Epithelial cell of proximal tubule (primary cell): Measurements from ENCODE around the gene RBL1. TPM values are rescaled to one million over a fixed set of nuclear protein-coding genes. Genes with fewer than 3 reads are reported as not detected.
"Not testable (repeated sequence)": the region's sequence is repeated elsewhere in the genome, so short reads cannot be mapped to it uniquely, and the experiment has no call there.

ENCODE experiments used
- DNase-seq: peaks from one replicate; pipeline ENCODE4 v3.0.0-alpha.2; 2011; ENCODE audit warnings: low read depth
- H3K4me3 ChIP-seq: 2 replicates; pipeline ENCODE4 v1.5.1; 2011; ENCODE audit warnings: low read depth, mild to moderate bottlenecking, low read length
- CTCF ChIP-seq: conservative IDR thresholded peaks from 2 replicates; pipeline ENCODE4 v1.5.1; 2012; ENCODE audit warnings: low read depth, mild to moderate bottlenecking, low read length
- total RNA-seq: library from RNA; depleted of rRNA; stranded (reverse); fragments of >200 nt; gene quantifications from 2 replicates; pipeline ENCODE4 v1.2.3, GENCODE V29; 2015

Gene RBL1
- total RNA-seq, 1 donor from 2014 or later = 9.7 TPM

DNA sequence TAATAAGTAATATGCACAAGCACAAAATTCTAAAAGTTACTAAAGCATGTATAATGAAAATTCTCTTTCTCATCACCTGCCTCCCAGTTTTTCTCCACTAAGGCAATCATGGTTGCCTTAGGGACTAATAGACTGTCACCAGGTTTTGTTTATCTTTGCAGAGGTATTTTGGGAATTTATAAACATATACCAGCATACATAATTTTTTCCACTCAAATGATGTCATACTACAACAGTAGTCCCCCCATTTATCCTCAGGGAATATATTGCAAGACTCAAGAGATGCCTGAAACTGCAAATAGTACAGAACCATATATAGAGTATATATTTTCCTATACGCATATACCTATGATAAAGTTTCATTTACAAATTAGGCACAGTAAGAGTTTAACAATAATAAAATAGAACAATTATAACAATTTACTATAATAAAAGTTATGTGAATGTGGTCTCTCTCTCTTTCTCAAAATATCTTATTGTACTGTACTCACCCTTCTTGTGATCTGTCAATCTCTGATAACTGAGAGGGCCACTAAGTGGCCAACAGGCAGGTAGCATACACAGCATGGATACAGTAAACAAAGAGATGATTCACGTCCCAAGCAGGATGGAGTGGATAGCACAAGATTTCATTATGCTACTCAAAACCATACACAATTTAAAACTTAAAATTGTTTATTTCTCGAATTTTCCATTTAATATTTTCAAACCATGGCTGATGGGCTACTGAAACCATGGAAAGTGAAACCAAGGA lies 19.7 kb downstream of the RBL1 start:
- no peak overlapping the region for H3K4me3 ChIP-seq
- TF ChIP-seq CTCF = no peak
- no peak for DNase-seq

DNA sequence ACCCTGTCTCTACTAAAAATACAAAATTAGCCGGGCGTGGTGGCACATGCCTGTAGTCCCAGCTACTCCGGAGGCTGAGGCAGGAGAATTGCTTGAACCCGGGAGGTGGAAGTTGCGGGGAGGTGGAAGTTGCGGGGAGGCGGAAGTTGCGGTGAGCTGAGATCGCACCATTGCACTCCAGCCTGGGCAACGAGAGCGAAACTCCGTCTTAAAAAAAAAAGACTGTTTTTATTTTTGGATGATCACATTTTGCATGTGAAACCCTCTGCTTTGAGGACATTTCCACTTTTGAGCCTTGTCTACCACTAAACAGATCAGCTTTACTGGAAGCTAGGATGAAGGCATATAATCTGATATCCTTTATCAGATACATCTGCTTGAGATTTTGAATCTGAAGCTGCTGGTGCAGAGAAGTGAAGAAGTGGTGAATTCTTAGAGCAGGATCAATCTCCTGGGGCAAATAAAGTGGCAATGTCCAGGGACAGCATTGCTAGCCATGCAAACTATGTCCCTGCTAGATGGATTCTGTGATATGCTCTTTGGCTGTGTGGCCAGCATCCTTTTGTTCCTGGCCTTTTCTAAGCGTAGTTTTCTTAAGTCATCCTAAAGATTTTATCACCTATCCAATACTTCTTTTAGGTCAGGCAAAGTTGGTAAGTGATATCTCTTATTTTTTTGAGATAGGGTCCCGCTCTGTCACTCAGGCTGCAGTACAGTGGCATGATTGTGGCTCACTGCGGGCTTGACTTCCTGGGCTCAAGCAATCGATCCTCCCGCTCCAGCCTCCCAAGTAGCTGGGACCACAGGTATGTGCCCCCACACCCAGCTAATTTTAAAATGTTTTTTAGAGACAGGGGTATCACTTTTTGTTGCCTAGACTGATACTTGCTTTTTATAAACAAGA lies 23.3 kb downstream of the RBL1 start:
- no peak for TF ChIP-seq CTCF
- no peak for DNase-seq
- no peak overlapping the region for H3K4me3 ChIP-seq

- H3K4me3 ChIP-seq = no peak overlapping the region
- TF ChIP-seq CTCF = no peak
- no peak for DNase-seq
These were observed 24.3 kb downstream of the RBL1 start for GRCh38 chr20:37071481-37071911.

GRCh38 chr20:37069563-37069962 lies 26.2 kb downstream of the RBL1 start:
- not testable (repeated sequence) for H3K4me3 ChIP-seq, DNase-seq

DNA sequence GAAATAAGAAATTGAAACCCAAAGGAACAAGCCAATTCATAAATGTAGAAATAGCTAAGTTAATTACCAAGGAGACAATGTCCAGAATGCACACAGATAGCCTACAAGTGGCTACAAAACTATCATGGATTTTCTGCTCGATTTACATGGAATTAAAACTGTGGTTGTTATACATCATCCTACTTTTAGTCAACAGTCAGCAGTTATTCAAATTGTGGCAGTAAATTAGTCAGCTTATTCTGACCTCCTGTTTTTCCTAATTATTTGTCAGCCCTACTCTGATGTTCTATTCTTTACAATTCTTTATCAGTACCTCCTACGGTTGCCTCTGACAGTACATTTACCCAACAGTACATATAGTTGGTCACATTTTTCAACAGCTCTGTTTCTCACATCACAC lies 29.6 kb downstream of the RBL1 start:
- no peak for TF ChIP-seq CTCF
- no peak overlapping the region for H3K4me3 ChIP-seq
- DNase-seq = no peak

DNA sequence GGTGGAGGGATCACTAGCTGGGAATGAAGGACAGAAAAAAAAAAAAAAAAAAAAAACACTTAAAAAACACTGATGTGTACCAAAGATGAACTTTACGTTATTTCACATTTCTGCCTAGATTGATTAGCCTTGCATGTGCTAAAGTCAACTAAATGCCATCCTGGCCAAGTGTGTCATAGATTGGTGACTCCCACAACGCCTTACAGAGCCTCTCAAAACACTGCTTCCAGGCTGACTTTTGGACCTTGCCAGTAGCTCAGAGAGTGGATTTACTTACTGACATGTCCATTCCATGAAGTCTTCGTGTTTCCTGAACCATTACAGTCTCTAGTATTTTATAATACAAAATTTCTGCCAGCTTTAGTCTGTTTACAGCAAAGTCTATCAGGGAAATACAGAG lies 40.5 kb downstream of the RBL1 start:
- no peak for TF ChIP-seq CTCF
- DNase-seq = no peak
- H3K4me3 ChIP-seq = no peak overlapping the region

DNA sequence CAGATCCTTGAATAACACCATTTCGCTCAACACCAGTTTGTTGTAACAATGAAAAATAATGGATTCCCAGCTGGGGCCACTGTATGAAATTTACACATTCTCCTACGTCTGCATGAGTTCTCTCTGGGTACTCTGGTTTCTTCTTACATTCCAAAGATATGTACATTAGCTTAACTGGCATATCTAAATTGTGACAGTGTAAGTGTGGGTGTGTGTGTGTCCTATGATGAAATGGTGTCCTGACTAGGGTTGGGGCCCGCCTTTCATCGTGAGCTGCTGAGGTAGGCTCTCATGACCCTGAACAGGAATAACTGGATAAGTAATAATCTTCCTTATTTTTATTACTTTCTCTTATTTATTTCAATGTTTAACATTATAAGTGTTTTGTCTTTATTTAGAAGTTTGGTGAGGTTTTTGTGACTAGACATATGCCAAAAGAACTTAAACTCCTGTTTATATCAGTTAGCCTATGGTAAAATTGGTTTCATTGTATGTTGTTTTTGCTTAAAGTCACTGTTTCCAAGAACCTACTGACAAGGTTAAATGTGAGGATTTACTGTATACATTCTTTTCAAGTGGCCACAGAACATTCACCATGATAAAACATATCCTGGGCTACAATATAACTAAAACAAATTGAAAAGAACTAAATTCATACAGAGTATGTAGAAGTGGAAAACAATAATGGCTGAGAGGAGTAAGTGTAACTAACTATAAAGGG lies 42.4 kb downstream of the RBL1 start:
- no peak overlapping the region for H3K4me3 ChIP-seq
- DNase-seq = no peak
- TF ChIP-seq CTCF = no peak
